Uterus (tissue), 4 donors: ENCODE results near the gene AFDN. TPM values are rescaled to one million over a fixed set of nuclear protein-coding genes. Genes with fewer than 3 reads are reported as not detected.

Source experiments
- DNase-seq, 2 donors: peaks; one replicate each; pipeline ENCODE4 v3.0.0-alpha.2; 2019 to 2020
- H3K27ac ChIP-seq, 2 donors: fragments of 200-600 bp; sonication (generic); 1 replicate in 1 of 2; 2 replicates in 1 of 2; pipeline ENCODE4 v1.5.1; 2016 to 2018
- H3K27me3 ChIP-seq, 2 donors: fragments of 200-600 bp; sonication (generic); one replicate each; pipeline ENCODE4 v1.5.1; 2018 to 2019; ENCODE audit warnings: control low read depth in 1 of 2
- H3K36me3 ChIP-seq, 2 donors: fragments of 200-600 bp; sonication (generic); one replicate each; pipeline ENCODE4 v1.5.1; 2019; ENCODE audit warnings: control low read depth in 1 of 2
- H3K4me1 ChIP-seq, 2 donors: fragments of 200-600 bp; sonication (generic); one replicate each; pipeline ENCODE4 v1.5.1; 2018 to 2019; ENCODE audit warnings: control low read depth in 1 of 2
- H3K4me3 ChIP-seq, 2 donors: fragments of 200-600 bp; sonication (generic); 1 replicate in 1 of 2; 2 replicates in 1 of 2; pipeline ENCODE4 v1.5.1; 2018 to 2019; ENCODE audit warnings: mild to moderate bottlenecking in 1 of 2
- H3K9me3 ChIP-seq, 2 donors: fragments of 200-600 bp; sonication (generic); one replicate each; pipeline ENCODE4 v1.5.1; 2019; ENCODE audit warnings: control low read depth in 1 of 2
- POLR2A ChIP-seq, 2 donors: fragments of 450-650 bp; IDR thresholded peaks; one replicate each; pipeline ENCODE4 v1.6.1; 2016; ENCODE audit warnings: antibody characterized with exemption in 2 of 2, mild to moderate bottlenecking in 1 of 2, moderate library complexity in 1 of 2
- intact Hi-C: fragments of 100-400 bp; cut with DNase I; formaldehyde crosslinking; loops from one replicate; pipeline ENCODE4 v1.15.1; 2023; ENCODE audit warnings: low total_unique reads
- total RNA-seq, 4 donors: library from RNA; depleted of rRNA in 3 of 4; stranded (reverse); fragments of >200 nt in 3 of 4; gene quantifications; one replicate each; pipeline versions ENCODE4 v1.1.0 to v1.2.4, GENCODE V29; 2014 to 2023
- TF ChIP-seq, protein P1 (sequence below), 4 experiments: fragments of 200-600 bp in 2 of 4; fragments of 450-650 bp in 2 of 4; sonication (generic) in 2 of 4; IDR thresholded peaks; one replicate each; pipeline ENCODE4 v1.5.1; 2016 to 2019; ENCODE audit warnings: antibody characterized with exemption in 4 of 4, mild to moderate bottlenecking in 2 of 4, moderate library complexity in 1 of 4
- donor health status: DM: yes; HTN: yes; CAD: no.

The AFDN gene, protein sequence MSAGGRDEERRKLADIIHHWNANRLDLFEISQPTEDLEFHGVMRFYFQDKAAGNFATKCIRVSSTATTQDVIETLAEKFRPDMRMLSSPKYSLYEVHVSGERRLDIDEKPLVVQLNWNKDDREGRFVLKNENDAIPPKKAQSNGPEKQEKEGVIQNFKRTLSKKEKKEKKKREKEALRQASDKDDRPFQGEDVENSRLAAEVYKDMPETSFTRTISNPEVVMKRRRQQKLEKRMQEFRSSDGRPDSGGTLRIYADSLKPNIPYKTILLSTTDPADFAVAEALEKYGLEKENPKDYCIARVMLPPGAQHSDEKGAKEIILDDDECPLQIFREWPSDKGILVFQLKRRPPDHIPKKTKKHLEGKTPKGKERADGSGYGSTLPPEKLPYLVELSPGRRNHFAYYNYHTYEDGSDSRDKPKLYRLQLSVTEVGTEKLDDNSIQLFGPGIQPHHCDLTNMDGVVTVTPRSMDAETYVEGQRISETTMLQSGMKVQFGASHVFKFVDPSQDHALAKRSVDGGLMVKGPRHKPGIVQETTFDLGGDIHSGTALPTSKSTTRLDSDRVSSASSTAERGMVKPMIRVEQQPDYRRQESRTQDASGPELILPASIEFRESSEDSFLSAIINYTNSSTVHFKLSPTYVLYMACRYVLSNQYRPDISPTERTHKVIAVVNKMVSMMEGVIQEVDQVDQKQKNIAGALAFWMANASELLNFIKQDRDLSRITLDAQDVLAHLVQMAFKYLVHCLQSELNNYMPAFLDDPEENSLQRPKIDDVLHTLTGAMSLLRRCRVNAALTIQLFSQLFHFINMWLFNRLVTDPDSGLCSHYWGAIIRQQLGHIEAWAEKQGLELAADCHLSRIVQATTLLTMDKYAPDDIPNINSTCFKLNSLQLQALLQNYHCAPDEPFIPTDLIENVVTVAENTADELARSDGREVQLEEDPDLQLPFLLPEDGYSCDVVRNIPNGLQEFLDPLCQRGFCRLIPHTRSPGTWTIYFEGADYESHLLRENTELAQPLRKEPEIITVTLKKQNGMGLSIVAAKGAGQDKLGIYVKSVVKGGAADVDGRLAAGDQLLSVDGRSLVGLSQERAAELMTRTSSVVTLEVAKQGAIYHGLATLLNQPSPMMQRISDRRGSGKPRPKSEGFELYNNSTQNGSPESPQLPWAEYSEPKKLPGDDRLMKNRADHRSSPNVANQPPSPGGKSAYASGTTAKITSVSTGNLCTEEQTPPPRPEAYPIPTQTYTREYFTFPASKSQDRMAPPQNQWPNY (N-terminal part only)
- total RNA-seq, result 100 to 1,000 TPM in 2 of 4 donors, 10 to 100 TPM in 2; 64.6 to 210 (median 120) TPM

DNA sequence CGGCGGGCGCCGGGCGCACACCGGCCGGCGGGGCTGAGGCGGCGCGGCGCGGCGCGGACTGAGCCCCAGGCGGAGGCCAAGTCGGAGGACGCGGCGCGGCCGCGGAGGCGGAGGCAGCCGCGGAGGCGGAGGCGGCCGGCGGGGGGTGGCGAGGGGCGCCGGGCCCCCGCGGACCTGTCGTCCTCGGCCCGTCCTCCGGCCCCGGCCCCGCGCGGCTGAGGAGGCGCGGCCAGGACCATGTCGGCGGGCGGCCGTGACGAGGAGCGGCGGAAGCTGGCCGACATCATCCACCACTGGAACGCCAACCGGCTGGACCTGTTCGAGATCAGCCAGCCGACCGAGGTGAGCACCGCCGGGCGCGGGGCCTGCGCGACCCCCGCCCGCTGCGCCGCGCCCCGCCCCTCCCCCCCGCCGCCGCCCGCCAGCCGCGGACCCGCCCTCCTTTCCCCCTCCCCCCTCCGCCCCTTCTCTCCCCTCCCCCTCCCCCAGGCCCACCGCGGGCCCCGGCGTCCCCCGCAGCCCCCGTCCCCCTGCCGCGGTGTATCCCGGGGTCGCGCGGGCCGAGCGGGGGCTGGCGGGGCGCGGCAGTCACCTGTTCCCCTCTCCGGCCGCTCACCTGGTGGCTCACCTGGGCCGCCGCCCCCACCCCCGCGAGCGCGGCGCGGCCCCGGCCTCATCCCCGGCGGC lies at the start of gene AFDN:
Gene AFDN, plus strand, starts transcription at position 16 of the 687 bp plus-strand sequence. Its CDS starts 222 bp downstream, at position 238.
- Histone ChIP-seq H3K9me3 (no peaks in the 10 kb centered on the region), H3K27ac (peak within 1 kb of the TSS; percentile 81 to 82), H3K4me1 (peaks cover 0 to 12% of the 10 kb centered on the region in 2 donors), H3K27me3 (no peaks in the 10 kb centered on the region), H3K4me3 (peak within 1 kb of the TSS; percentile 60 to 75), H3K36me3 (no peaks in the 10 kb centered on the region)
- peak in 1 of 2 donors; percentile 34 for TF ChIP-seq POLR2A (IDR thresholded peaks at IDR 0.05)
- TF ChIP-seq, protein P1, sequence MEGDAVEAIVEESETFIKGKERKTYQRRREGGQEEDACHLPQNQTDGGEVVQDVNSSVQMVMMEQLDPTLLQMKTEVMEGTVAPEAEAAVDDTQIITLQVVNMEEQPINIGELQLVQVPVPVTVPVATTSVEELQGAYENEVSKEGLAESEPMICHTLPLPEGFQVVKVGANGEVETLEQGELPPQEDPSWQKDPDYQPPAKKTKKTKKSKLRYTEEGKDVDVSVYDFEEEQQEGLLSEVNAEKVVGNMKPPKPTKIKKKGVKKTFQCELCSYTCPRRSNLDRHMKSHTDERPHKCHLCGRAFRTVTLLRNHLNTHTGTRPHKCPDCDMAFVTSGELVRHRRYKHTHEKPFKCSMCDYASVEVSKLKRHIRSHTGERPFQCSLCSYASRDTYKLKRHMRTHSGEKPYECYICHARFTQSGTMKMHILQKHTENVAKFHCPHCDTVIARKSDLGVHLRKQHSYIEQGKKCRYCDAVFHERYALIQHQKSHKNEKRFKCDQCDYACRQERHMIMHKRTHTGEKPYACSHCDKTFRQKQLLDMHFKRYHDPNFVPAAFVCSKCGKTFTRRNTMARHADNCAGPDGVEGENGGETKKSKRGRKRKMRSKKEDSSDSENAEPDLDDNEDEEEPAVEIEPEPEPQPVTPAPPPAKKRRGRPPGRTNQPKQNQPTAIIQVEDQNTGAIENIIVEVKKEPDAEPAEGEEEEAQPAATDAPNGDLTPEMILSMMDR (IDR thresholded peaks at IDR 0.05), result no peak
- intact Hi-C loops, result no loop called here
- DNase-seq, result peak; percentile 26 to 43

DNA sequence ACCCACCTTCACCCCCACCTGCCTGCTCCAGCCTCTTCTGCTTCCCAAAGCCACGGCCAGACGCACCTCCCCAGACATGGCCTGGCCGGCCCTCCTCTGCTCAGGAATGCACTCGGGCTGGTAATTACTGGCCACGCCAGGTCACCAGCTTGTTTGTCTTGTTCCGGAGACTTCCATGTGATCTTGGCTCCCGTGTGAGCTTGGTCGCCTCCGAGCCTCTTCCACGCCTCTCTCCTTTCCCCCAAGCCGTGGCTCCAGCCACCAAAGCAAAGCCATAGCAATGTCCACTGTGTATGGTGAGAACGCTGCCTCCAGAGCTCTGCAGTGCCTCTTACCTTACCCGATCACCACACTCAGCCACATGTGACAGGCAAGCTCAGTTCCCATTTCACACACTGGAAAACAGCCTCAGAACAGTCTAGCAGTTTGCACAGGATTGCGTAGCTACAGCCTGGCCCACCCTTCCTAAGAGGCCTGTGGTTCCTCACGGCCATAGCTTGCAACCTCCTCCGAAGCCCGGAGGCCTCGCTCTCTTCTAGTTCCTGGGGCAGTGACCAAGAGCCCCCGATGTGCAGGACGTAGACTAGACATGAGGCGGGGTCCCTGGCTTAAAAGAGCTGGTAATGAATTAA lies 48.1 kb upstream of the AFDN start:
- Histone ChIP-seq H3K27ac (no peak overlapping the region), H3K4me3 (no peak overlapping the region), H3K27me3 (no peaks in the 10 kb centered on the region), H3K36me3 (no peaks in the 10 kb centered on the region), H3K9me3 (no peaks in the 10 kb centered on the region), H3K4me1 (no peaks in the 10 kb centered on the region)
- intact Hi-C loops, result no loop called here
- DNase-seq, result no peak
- TF ChIP-seq, protein P1 (IDR thresholded peaks at IDR 0.05), result no peak
- TF ChIP-seq POLR2A (IDR thresholded peaks at IDR 0.05), result no peak

DNA sequence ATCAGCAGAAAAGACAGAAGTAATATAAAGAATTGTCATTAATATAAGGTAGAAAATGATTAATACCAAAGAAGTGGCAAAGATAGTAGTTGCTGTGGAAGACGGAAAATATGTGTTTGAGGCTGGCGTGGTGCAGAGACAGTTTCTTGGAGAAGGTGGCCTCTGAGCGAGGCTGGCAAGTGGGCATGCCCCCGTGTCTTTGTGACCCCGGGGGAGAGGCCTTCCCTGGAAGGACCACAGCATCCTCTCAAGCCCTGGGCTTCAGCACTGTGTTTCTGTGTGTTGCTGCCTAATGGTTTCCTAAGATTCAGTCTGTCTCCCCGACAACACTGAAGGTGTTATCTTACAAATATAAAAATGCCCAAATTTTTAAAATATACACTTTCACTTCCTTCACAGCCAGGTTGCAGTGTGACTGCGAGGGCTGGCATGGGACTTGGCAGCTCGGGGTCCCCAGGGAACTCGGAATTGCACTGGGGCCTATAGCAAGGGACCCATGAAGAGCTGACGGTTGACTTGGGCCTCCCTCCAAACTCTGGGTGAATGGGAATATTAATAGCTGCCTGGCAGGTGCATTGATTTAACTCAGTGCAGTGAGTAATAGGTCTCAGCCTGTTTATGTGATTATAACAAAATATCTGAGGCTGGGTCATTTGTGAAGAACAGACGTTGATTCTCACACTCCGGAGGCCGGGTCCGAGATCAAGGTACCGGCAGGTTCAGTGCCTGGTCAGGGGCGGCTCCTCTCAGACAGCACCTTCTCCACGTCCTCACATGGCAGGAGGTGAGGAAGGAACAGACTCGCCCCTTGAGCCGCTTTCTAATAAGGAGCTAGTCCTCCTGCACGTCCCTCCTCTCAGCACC lies 47.4 kb upstream of the AFDN start:
- no peak overlapping the region for H3K4me3 ChIP-seq
- intact Hi-C loops, result no loop called here
- no peak overlapping the region for H3K27ac ChIP-seq
- no peaks in the 10 kb centered on the region for H3K36me3 ChIP-seq
- no peak for TF ChIP-seq POLR2A (IDR thresholded peaks at IDR 0.05)
- TF ChIP-seq, protein P1 (IDR thresholded peaks at IDR 0.05), result no peak
- DNase-seq, result no peak
- H3K9me3 ChIP-seq, result no peaks in the 10 kb centered on the region
- no peaks in the 10 kb centered on the region for H3K4me1 ChIP-seq
- no peaks in the 10 kb centered on the region for H3K27me3 ChIP-seq
